CD4-positive, alpha-beta T cell (primary cell): ENCODE results near the gene PTPRD. TPM values are rescaled to one million over a fixed set of nuclear protein-coding genes. Genes with fewer than 3 reads are reported as not detected.
A peak's percentile ranks its signal among the peaks of the same experiment; 100 is the strongest.

Experiments
- ATAC-seq: fragments of 200-7000 bp; cut with Tn5 transposase; one replicate; pipeline ENCODE4 v1.10.0; 2022; ENCODE audit warnings: mild to moderate bottlenecking; ENCODE audit not compliant: poor library complexity
- CTCF ChIA-PET: fragments of 350-600 bp; sonication (Branson Sonifier 250); formaldehyde crosslinking; loops from one replicate; lab custom pipeline; 2021; ENCODE audit warnings: antibody characterized with exemption, inconsistent platforms; lab: Charles Lee
- POLR2A ChIA-PET: fragments of 350-600 bp; sonication (Branson Sonifier 250); formaldehyde crosslinking; loops from one replicate; lab custom pipeline; 2021; ENCODE audit warnings: antibody characterized with exemption, inconsistent platforms; lab: Charles Lee
- DNase-seq, 14 experiments: peaks; one replicate each; pipeline ENCODE4 v3.0.0-alpha.2; 2013 to 2020; ENCODE audit warnings: mixed read lengths in 2 of 14
- H3K27ac ChIP-seq, 2 donors: one replicate each; pipeline versions ENCODE4 v1.5.1 to v1.7.0; 2013; ENCODE audit warnings: low read length in 2 of 2, low read depth in 1 of 2, mild to moderate bottlenecking in 1 of 2
- H3K27me3 ChIP-seq, 2 experiments: 1 replicate in 1 of 2; 2 replicates in 1 of 2; pipeline versions ENCODE4 v1.6.1 to v1.7.0; 2013; ENCODE audit warnings: low read length in 2 of 2, control low read depth in 1 of 2, mild to moderate bottlenecking in 1 of 2, moderate library complexity in 1 of 2; ENCODE audit not compliant: insufficient read depth in 2 of 2, control insufficient read depth in 1 of 2
- H3K36me3 ChIP-seq: one replicate; pipeline ENCODE4 v1.6.1; 2013; ENCODE audit warnings: low read length, control low read depth; ENCODE audit not compliant: insufficient read depth
- H3K4me1 ChIP-seq: one replicate; pipeline ENCODE4 v1.6.1; 2013; ENCODE audit warnings: low read length, control low read depth; ENCODE audit not compliant: insufficient read depth
- H3K4me3 ChIP-seq: one replicate; pipeline ENCODE4 v1.5.1; 2013; ENCODE audit warnings: mild to moderate bottlenecking, low read length, moderate library complexity
- H3K9me3 ChIP-seq, 2 experiments: 1 replicate in 1 of 2; 2 replicates in 1 of 2; pipeline versions ENCODE4 v1.6.1 to v1.7.0; 2013; ENCODE audit warnings: low read length in 2 of 2, mild to moderate bottlenecking in 2 of 2, control low read depth in 1 of 2, moderate library complexity in 1 of 2; ENCODE audit not compliant: control insufficient read depth in 1 of 2, insufficient read depth in 1 of 2
- H3K27ac Mint-ChIP-seq: one replicate; pipeline ENCODE4 v1.8.0; 2020; ENCODE audit warnings: mixed read lengths
- H3K27me3 Mint-ChIP-seq: one replicate; pipeline ENCODE4 v1.8.0; 2021; ENCODE audit warnings: mixed read lengths
- H3K36me3 Mint-ChIP-seq: one replicate; pipeline ENCODE4 v1.8.0; 2021; ENCODE audit warnings: low read depth, mixed read lengths
- H3K4me1 Mint-ChIP-seq: one replicate; pipeline ENCODE4 v1.8.0; 2021; ENCODE audit warnings: low read depth, mixed read lengths
- H3K4me3 Mint-ChIP-seq: one replicate; pipeline ENCODE4 v1.8.0; 2020; ENCODE audit warnings: mild to moderate bottlenecking, mixed read lengths
- H3K9me3 Mint-ChIP-seq: one replicate; pipeline ENCODE4 v1.8.0; 2020; ENCODE audit warnings: mixed read lengths
- CTCF ChIP-seq: fragments of 200-600 bp; IDR thresholded peaks from one replicate; pipeline ENCODE4 v1.8.0; 2022; ENCODE audit warnings: antibody characterized with exemption, mild to moderate bottlenecking
- intact Hi-C, 2 experiments: fragments of 100-400 bp; cut with DNase I in 1 of 2; cut with micrococcal nuclease in 1 of 2; formaldehyde crosslinking; loops; one replicate each; pipeline versions ENCODE4 v1.15.1 to v1.9.0; 2023 to 2025; cut with DNase I, micrococcal nuclease
- total RNA-seq, 174 experiments: library from RNA in 2 of 174; stranded (reverse) in 2 of 174; gene quantifications; one replicate each; pipeline ENCODE4 v1.2.3 and lab custom pipeline; 2021 to 2026

The PTPRD gene
- total RNA-seq, 2 experiments from 2014 or later: not detected

GRCh38 chr9:8668231-8668630 lies 1944.6 kb downstream of the PTPRD start:
- no peaks in the 10 kb centered on the region for H3K27me3 ChIP-seq
- TF ChIP-seq CTCF: no peak
- H3K4me1 ChIP-seq: no peaks in the 10 kb centered on the region
- ChIA-PET CTCF (no interaction called here), POLR2A (no interaction called here)
- Mint-ChIP-seq H3K36me3 (no peaks in the 10 kb centered on the region), H3K27me3 (no peaks in the 10 kb centered on the region), H3K27ac (no peak overlapping the region), H3K4me1 (no peaks in the 10 kb centered on the region), H3K4me3 (no peak overlapping the region), H3K9me3 (no peaks in the 10 kb centered on the region)
- no peak overlapping the region for H3K4me3 ChIP-seq
- no peak for ATAC-seq
- H3K9me3 ChIP-seq: no peaks in the 10 kb centered on the region
- DNase-seq: no peak
- no peaks in the 10 kb centered on the region for H3K36me3 ChIP-seq
- H3K27ac ChIP-seq: no peak overlapping the region
- intact Hi-C loops: no loop called here

GRCh38 chr9:8666060-8666459 lies 1946.7 kb downstream of the PTPRD start:
- intact Hi-C loops: no loop called here
- no peak overlapping the region for H3K27ac ChIP-seq
- no peak overlapping the region for H3K4me3 Mint-ChIP-seq
- H3K9me3 ChIP-seq: no peaks in the 10 kb centered on the region
- DNase-seq (no peak), ATAC-seq (no peak)
- H3K9me3 Mint-ChIP-seq: no peaks in the 10 kb centered on the region
- H3K27me3 ChIP-seq: no peaks in the 10 kb centered on the region
- ChIA-PET CTCF (no interaction called here), POLR2A (no interaction called here)
- no peak for TF ChIP-seq CTCF
- H3K27ac Mint-ChIP-seq: no peak overlapping the region
- no peak overlapping the region for H3K4me3 ChIP-seq
- H3K4me1 ChIP-seq: no peaks in the 10 kb centered on the region
- no peaks in the 10 kb centered on the region for H3K4me1 Mint-ChIP-seq
- no peaks in the 10 kb centered on the region for H3K36me3 Mint-ChIP-seq
- no peaks in the 10 kb centered on the region for H3K36me3 ChIP-seq
- no peaks in the 10 kb centered on the region for H3K27me3 Mint-ChIP-seq

DNA sequence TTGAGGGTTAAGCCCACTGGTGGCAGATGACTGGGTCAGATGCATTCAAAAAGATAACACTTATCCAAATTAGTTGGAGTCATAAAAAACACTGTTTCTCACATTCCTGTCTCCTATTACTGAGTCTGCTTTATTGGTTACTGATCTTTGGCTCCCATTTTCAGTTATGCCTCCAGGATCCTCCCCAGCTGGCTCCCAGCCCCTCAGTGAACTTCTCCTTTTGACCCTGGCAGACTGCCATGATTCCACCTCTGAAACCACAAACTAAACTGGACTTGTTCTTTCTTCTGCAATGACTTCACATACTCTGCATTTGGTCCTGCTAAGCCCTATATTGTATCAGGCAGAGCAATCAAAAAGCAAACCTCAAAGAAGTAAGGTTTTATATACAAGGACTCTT lies 1952.4 kb downstream of the PTPRD start:
- DNase-seq (peak in 3 of 14 experiments; percentile 14 to 27 (median 15)), ATAC-seq (no peak)
- Histone ChIP-seq H3K4me1 (no peaks in the 10 kb centered on the region), H3K9me3 (no peaks in the 10 kb centered on the region), H3K27ac (no peak overlapping the region), H3K4me3 (no peak overlapping the region), H3K27me3 (no peaks in the 10 kb centered on the region), H3K36me3 (no peaks in the 10 kb centered on the region)
- ChIA-PET POLR2A (no interaction called here), CTCF (no interaction called here)
- intact Hi-C loops: no loop called here
- no peaks in the 10 kb centered on the region for H3K9me3 Mint-ChIP-seq
- no peaks in the 10 kb centered on the region for H3K27me3 Mint-ChIP-seq
- H3K4me3 Mint-ChIP-seq: no peak overlapping the region
- no peak for TF ChIP-seq CTCF
- no peak overlapping the region for H3K27ac Mint-ChIP-seq
- H3K4me1 Mint-ChIP-seq: no peaks in the 10 kb centered on the region
- H3K36me3 Mint-ChIP-seq: no peaks in the 10 kb centered on the region
